SK-N-SH (cell line): ENCODE data around the gene RAB10.

ENCODE experiments used
- CTCF ChIP-seq: fragments of 200-600 bp; sonication (generic); IDR thresholded peaks from 2 replicates; pipeline ENCODE4 v1.6.1; 2017; ENCODE audit warnings: antibody characterized with exemption, mild to moderate bottlenecking, moderate library complexity
- ELF1 ChIP-seq: IDR thresholded peaks from 2 replicates; pipeline ENCODE4 v1.4.0; 2012
- EZH2phosphoT487 ChIP-seq: fragments of 200-600 bp; sonication (generic); IDR thresholded peaks from 2 replicates; pipeline ENCODE4 v1.6.1; 2017; ENCODE audit warnings: low read depth, mixed run types, mild to moderate bottlenecking, antibody characterized with exemption, moderate library complexity, borderline replicate concordance
- GABPA ChIP-seq: IDR thresholded peaks from 2 replicates; pipeline ENCODE4 v1.4.0; 2012; ENCODE audit warnings: low read depth, mild to moderate bottlenecking
- MEF2A ChIP-seq: IDR thresholded peaks from 2 replicates; pipeline ENCODE4 v1.4.0; 2012; ENCODE audit warnings: low read depth, borderline replicate concordance
- POLR2AphosphoS5 ChIP-seq: IDR thresholded peaks from 2 replicates; pipeline ENCODE4 v1.6.1; 2012; ENCODE audit warnings: low read depth, low read length
- RCOR1 ChIP-seq: fragments of 150-350 bp; IDR thresholded peaks from 2 replicates; pipeline ENCODE4 v1.6.1; 2017; ENCODE audit warnings: antibody characterized with exemption, low read length
- RFX5 ChIP-seq: IDR thresholded peaks from 2 replicates; pipeline ENCODE4 v1.6.1; 2012; ENCODE audit warnings: mild to moderate bottlenecking, improper control_type of control experiment, low read length
- SIN3A ChIP-seq: IDR thresholded peaks from 2 replicates; pipeline ENCODE4 v1.6.1; 2012; ENCODE audit warnings: low read depth, mild to moderate bottlenecking, low read length, moderate library complexity, borderline replicate concordance
- TAF1 ChIP-seq: IDR thresholded peaks from 2 replicates; pipeline ENCODE4 v1.6.1; 2012; ENCODE audit warnings: low read depth, mild to moderate bottlenecking, low read length, moderate library complexity, borderline replicate concordance
- TCF12 ChIP-seq: IDR thresholded peaks from 2 replicates; pipeline ENCODE4 v1.4.0; 2012
- TEAD4 ChIP-seq: IDR thresholded peaks from 2 replicates; pipeline ENCODE4 v1.4.0; 2012; ENCODE audit warnings: mild to moderate bottlenecking, borderline replicate concordance; ENCODE audit not compliant: insufficient read depth
- YY1 ChIP-seq: IDR thresholded peaks from 2 replicates; pipeline ENCODE4 v1.4.0; 2012; ENCODE audit warnings: low read depth, mild to moderate bottlenecking
- TF ChIP-seq, protein P1 (sequence below): IDR thresholded peaks from 2 replicates; pipeline ENCODE4 v1.4.0; 2012; ENCODE audit warnings: low read depth

- TF ChIP-seq SIN3A: no peak
- TF ChIP-seq EZH2phosphoT487: no peak
- no peak for TF ChIP-seq ELF1
- no peak for TF ChIP-seq POLR2AphosphoS5
- no peak for TF ChIP-seq RCOR1
- TF ChIP-seq CTCF: peak; percentile 96
- TF ChIP-seq MEF2A: no peak
- TF ChIP-seq YY1: no peak
- no peak for TF ChIP-seq TAF1
- no peak for TF ChIP-seq TCF12
- no peak for TF ChIP-seq TEAD4
- 0 out of 2 replicates have a peak, but pooled peaks have one; percentile 26 for TF ChIP-seq RFX5
- TF ChIP-seq, protein P1, sequence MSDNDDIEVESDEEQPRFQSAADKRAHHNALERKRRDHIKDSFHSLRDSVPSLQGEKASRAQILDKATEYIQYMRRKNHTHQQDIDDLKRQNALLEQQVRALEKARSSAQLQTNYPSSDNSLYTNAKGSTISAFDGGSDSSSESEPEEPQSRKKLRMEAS: no peak
- TF ChIP-seq GABPA: no peak
Measured at GRCh38 chr2:26144953-26145680, 111.2 kb downstream of the RAB10 start.
